Posterior cingulate gyrus (tissue), 11 donors: Measurements from ENCODE around the gene PCDHGA9.
"Not testable (repeated sequence)": the region's sequence is repeated elsewhere in the genome, so short reads cannot be mapped to it uniquely, and the experiment has no call there.

Source experiments
- DNase-seq, 10 donors: peaks; one replicate each; pipeline versions ENCODE4 v3.0.0 to v3.0.0-alpha.2; 2020 to 2021; ENCODE audit warnings: mixed read lengths in 3 of 10
- intact Hi-C: fragments of 100-400 bp; cut with DNase I; formaldehyde crosslinking; loops from one replicate; pipeline ENCODE4 v1.15.1; 2023

The PCDHGA9 gene

GRCh38 chr5:141382469-141383294 lies 19.9 kb upstream of the PCDHGA9 start, which contains the start of gene PCDHGA7:
Gene PCDHGA7 (plus strand): TSS chr5:141382742. CDS start chr5:141382900, 158 bp downstream.
- intact Hi-C loops, result no loop called here
- DNase-seq, result no peak

- DNase-seq, result no peak
- intact Hi-C loops, result no loop called here
These were observed 19.2 kb upstream of the PCDHGA9 start for GRCh38 chr5:141383345-141383744.

GRCh38 chr5:141384471-141385267 lies 17.9 kb upstream of the PCDHGA9 start:
- intact Hi-C loops, result no loop called here
- DNase-seq, result no peak

GRCh38 chr5:141387557-141388311 lies 14.8 kb upstream of the PCDHGA9 start, which contains the start of gene PCDHGB4:
Gene PCDHGB4 (plus strand): TSS chr5:141387698. CDS start chr5:141387885, 187 bp downstream.
- peak in 1 of 10 donors; percentile 63 for DNase-seq
- intact Hi-C loops, result not testable (repeated sequence)

- intact Hi-C loops, result no loop called here
- DNase-seq, result no peak
These were observed 13.9 kb upstream of the PCDHGA9 start for GRCh38 chr5:141388661-141389060.

- peak in 1 of 10 donors; percentile 80 for DNase-seq
- intact Hi-C loops, result no loop called here
These were observed 13.2 kb upstream of the PCDHGA9 start for GRCh38 chr5:141389153-141390042.

GRCh38 chr5:141392429-141393198 lies 10.0 kb upstream of the PCDHGA9 start, which contains the start of gene PCDHGA8:
Gene PCDHGA8 (plus strand): TSS chr5:141392633. CDS start chr5:141392814, 181 bp downstream.
- DNase-seq, result no peak
- intact Hi-C loops, result no loop called here

GRCh38 chr5:141393267-141393666 lies 9.3 kb upstream of the PCDHGA9 start:
- intact Hi-C loops, result no loop called here
- no peak for DNase-seq

GRCh38 chr5:141394401-141395187 lies 8.0 kb upstream of the PCDHGA9 start:
- DNase-seq, result peak in 1 of 10 donors; percentile 66
- intact Hi-C loops, result not testable (repeated sequence)

GRCh38 chr5:141397756-141398551 lies 4.6 kb upstream of the PCDHGA9 start, which contains the start of gene PCDHGB5:
Gene PCDHGB5 (plus strand): TSS chr5:141397947. CDS start chr5:141398128, 181 bp downstream.
- DNase-seq, intact Hi-C loops: not testable (repeated sequence)

- DNase-seq, result no peak
- intact Hi-C loops, result no loop called here
These were observed 4.0 kb upstream of the PCDHGA9 start for GRCh38 chr5:141398608-141399007.

- peak in 2 of 10 donors; percentile 51 to 71 for DNase-seq
- intact Hi-C loops, result no loop called here
These were observed 2.9 kb upstream of the PCDHGA9 start for GRCh38 chr5:141399555-141400258.

- peak in 1 of 10 donors; percentile 72 for DNase-seq
- intact Hi-C loops, result no loop called here
These were observed 809 bp downstream of the PCDHGA9 start for GRCh38 chr5:141403387-141403786.

GRCh38 chr5:141407790-141408505 lies 5.4 kb downstream of the PCDHGA9 start, which contains the start of gene PCDHGB6:
Gene PCDHGB6 (plus strand): TSS chr5:141408021. CDS start chr5:141408203, 182 bp downstream.
- peak in 2 of 10 donors; percentile 65 to 70 for DNase-seq
- intact Hi-C loops, result not testable (repeated sequence)

GRCh38 chr5:141409598-141410306 lies 7.2 kb downstream of the PCDHGA9 start:
- peak in 2 of 10 donors; percentile 43 to 73 for DNase-seq
- intact Hi-C loops, result no loop called here
